GM06990 (cell line): Measurements from ENCODE around the gene CAPN9.
"Not testable (repeated sequence)": the region's sequence is repeated elsewhere in the genome, so short reads cannot be mapped to it uniquely, and the experiment has no call there.

Experiments
- DNase-seq: peaks from one replicate; pipeline ENCODE4 v3.0.0-alpha.2; 2011; ENCODE audit not compliant: insufficient read length; ENCODE audit errors: extremely low read depth
- H3K27me3 ChIP-seq: replicated peaks from 2 replicates; pipeline ENCODE4 v1.6.0; 2011; ENCODE audit warnings: low read length; ENCODE audit not compliant: control insufficient read depth, insufficient read depth
- H3K36me3 ChIP-seq: 2 replicates; pipeline ENCODE4 v1.5.1; 2011; ENCODE audit warnings: low read length; ENCODE audit not compliant: control insufficient read depth, insufficient read depth
- H3K4me3 ChIP-seq: replicated peaks from 2 replicates; pipeline ENCODE4 v1.5.1; 2011; ENCODE audit warnings: low read depth, mild to moderate bottlenecking, control low read depth, low read length
- TF ChIP-seq, protein P1 (sequence below): IDR thresholded peaks from 2 replicates; pipeline ENCODE4 v1.5.1; 2011; ENCODE audit warnings: low read length, control low read depth, mild to moderate bottlenecking, inconsistent platforms; ENCODE audit not compliant: insufficient read depth, poor library complexity, severe bottlenecking

CAPN9 gene

DNA sequence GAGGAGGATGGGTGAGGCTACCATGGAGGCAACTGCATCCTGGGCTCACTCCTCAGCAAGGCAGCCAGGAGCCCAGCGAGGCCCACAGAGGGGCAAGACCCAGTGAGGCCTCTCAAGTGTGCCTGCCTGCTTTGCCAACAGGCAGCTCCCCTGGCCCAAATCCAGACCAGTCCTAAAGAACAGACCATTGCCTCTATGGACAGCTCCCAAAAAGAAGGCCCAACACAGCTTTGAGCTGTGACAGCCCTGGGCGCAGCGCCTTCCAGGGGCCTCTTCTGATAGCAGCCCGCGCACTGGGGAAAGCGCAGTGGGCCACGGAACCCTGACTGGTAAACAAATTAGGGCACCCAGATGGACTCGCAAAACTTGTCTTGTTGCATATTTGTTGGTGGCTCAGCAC, 95.6 kb downstream of the CAPN9 start:
- no peak overlapping the region for H3K4me3 ChIP-seq
- no peak for DNase-seq
- H3K36me3 ChIP-seq, result no peaks in the 10 kb centered on the region; the same call in 1 of the 2 replicates
- no peaks in the 10 kb centered on the region for H3K27me3 ChIP-seq
- TF ChIP-seq, protein P1, sequence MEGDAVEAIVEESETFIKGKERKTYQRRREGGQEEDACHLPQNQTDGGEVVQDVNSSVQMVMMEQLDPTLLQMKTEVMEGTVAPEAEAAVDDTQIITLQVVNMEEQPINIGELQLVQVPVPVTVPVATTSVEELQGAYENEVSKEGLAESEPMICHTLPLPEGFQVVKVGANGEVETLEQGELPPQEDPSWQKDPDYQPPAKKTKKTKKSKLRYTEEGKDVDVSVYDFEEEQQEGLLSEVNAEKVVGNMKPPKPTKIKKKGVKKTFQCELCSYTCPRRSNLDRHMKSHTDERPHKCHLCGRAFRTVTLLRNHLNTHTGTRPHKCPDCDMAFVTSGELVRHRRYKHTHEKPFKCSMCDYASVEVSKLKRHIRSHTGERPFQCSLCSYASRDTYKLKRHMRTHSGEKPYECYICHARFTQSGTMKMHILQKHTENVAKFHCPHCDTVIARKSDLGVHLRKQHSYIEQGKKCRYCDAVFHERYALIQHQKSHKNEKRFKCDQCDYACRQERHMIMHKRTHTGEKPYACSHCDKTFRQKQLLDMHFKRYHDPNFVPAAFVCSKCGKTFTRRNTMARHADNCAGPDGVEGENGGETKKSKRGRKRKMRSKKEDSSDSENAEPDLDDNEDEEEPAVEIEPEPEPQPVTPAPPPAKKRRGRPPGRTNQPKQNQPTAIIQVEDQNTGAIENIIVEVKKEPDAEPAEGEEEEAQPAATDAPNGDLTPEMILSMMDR, result no peak

DNA sequence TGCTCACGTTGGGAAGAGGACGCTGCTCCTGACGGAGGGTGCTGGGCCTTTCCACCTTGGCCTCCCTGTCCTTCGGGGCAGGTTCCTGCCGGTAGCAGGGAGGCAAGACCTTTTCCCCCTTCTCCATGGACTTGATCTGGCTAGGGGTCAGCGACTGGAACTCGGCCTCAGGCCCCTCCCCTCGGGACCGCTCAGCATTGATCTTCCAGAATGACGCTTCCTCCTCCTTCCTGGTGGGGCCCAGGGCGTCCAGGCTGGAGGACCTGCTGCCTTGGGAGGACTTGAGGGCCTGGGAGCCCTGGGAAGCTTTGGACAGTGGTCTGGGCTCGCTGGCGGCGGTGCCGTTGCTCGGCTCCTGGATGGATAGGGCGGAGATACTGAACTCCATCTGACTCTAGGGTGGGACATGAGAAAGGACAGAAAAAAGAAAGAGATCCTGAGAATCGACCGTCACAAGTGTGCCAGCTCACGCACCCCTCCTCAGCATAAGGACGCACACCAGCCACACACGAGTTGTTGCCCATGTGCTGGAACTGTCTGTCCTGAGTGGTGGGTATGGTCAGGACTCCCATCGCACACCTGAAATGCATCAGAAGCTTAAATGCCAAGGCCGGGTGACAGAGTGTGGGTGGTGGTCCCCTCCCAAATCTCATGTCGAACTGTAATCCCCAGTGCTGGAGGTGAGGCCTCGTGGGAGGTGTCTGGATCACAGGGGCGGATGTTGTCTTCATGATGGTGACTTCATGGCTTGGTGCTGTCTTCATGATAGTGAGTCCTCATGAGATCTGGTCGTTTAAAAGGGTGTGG, 96.5 kb downstream of the CAPN9 start:
- Histone ChIP-seq H3K4me3 (no peak overlapping the region), H3K36me3 (no peaks in the 10 kb centered on the region), H3K27me3 (no peaks in the 10 kb centered on the region)
- TF ChIP-seq, protein P1, result no peak
- no peak for DNase-seq

GRCh38 chr1:230844561-230844960, 97.4 kb downstream of the CAPN9 start:
- H3K4me3 ChIP-seq, result no peak overlapping the region
- TF ChIP-seq, protein P1, result no peak
- DNase-seq, result no peak
- no peaks in the 10 kb centered on the region for H3K27me3 ChIP-seq
- no peaks in the 10 kb centered on the region for H3K36me3 ChIP-seq

DNA sequence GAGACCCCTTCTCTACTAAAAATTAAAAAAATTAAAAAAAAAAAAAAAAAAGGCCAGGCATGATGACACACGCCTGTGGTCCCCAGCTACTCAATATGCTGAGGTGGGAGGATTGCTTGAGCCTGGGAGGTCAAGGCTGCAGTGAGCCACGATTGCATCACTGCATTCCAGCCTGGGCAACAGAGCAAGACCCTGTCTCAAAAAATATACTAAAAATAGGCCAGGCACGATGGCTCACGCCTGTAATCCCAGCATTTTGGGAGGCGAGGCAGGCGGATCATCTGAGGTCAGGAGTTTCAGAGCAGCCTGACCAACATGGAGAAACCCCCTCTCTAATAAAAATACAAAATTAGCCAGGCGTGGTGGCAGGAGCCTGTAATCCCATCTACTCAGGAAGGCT, 98.0 kb downstream of the CAPN9 start:
- not testable (repeated sequence) for H3K4me3 ChIP-seq, H3K36me3 ChIP-seq, DNase-seq

GRCh38 chr1:230848235-230848634, 101.0 kb downstream of the CAPN9 start:
- no peak for DNase-seq
- Histone ChIP-seq H3K4me3 (no peak overlapping the region), H3K27me3 (no peaks in the 10 kb centered on the region), H3K36me3 (no peaks in the 10 kb centered on the region)
- TF ChIP-seq, protein P1, result no peak

More for the DNA sequence above, 98.0 kb downstream of the CAPN9 start:
- not testable (repeated sequence) for H3K27me3 ChIP-seq

GRCh38 chr1:230849451-230850224, 102.5 kb downstream of the CAPN9 start:
- TF ChIP-seq, protein P1, result no peak
- H3K36me3 ChIP-seq, result no peaks in the 10 kb centered on the region
- no peaks in the 10 kb centered on the region for H3K27me3 ChIP-seq
- no peak for DNase-seq
- H3K4me3 ChIP-seq, result no peak overlapping the region
